Mesothelial cell of epicardium (in vitro differentiated cells): ENCODE results near the gene DRC3. TPM values are rescaled to one million over a fixed set of nuclear protein-coding genes. Genes with fewer than 3 reads are reported as not detected.
"Not testable (repeated sequence)": the region's sequence is repeated elsewhere in the genome, so short reads cannot be mapped to it uniquely, and the experiment has no call there.

Source experiments
- DNase-seq, 2 experiments: peaks; one replicate each; pipeline ENCODE4 v3.0.0; 2021; ENCODE audit warnings: low spot score in 2 of 2; ENCODE audit not compliant: unreplicated experiment in 2 of 2
- H3K27ac Mint-ChIP-seq: 2 replicates; pipeline ENCODE4 v1.8.0; 2021; ENCODE audit warnings: mixed read lengths
- H3K27me3 Mint-ChIP-seq: 2 replicates; pipeline ENCODE4 v1.8.0; 2021; ENCODE audit warnings: low read depth, mixed read lengths
- H3K36me3 Mint-ChIP-seq: 2 replicates; pipeline ENCODE4 v1.8.0; 2021; ENCODE audit warnings: mixed read lengths
- H3K4me1 Mint-ChIP-seq: 2 replicates; pipeline ENCODE4 v1.8.0; 2021; ENCODE audit warnings: mixed read lengths
- H3K4me3 Mint-ChIP-seq: 2 replicates; pipeline ENCODE4 v1.8.0; 2021; ENCODE audit warnings: mild to moderate bottlenecking, moderate library complexity, mixed read lengths
- H3K9me3 Mint-ChIP-seq: 2 replicates; pipeline ENCODE4 v1.8.0; 2021; ENCODE audit warnings: mixed read lengths
- CTCF ChIP-seq: fragments of 200-600 bp; sonication (generic); IDR thresholded peaks from one replicate; pipeline ENCODE4 v1.5.0; 2021; ENCODE audit warnings: antibody characterized with exemption; ENCODE audit not compliant: unreplicated experiment
- total RNA-seq: library from RNA; stranded (reverse); gene quantifications from 3 replicates; pipeline ENCODE4 v1.2.1, GENCODE V29; 2021

The DRC3 gene
- total RNA-seq, 1 donor from 2014 or later: 3.2 TPM

- no peak for DNase-seq
- H3K9me3 Mint-ChIP-seq: no peaks in the 10 kb centered on the region
- no peaks in the 10 kb centered on the region for H3K27me3 Mint-ChIP-seq
- no peaks in the 10 kb centered on the region for H3K36me3 Mint-ChIP-seq
- peaks cover 16% of the 10 kb centered on the region for H3K4me1 Mint-ChIP-seq
- H3K4me3 Mint-ChIP-seq: no peak overlapping the region
- TF ChIP-seq CTCF: no peak
- no peak overlapping the region for H3K27ac Mint-ChIP-seq
Measured at GRCh38 chr17:17990282-17990681, 17.6 kb downstream of the DRC3 start.

- TF ChIP-seq CTCF: no peak
- H3K36me3 Mint-ChIP-seq: no peaks in the 10 kb centered on the region
- no peaks in the 10 kb centered on the region for H3K27me3 Mint-ChIP-seq
- no peak overlapping the region for H3K4me3 Mint-ChIP-seq
- no peaks in the 10 kb centered on the region for H3K9me3 Mint-ChIP-seq
- H3K4me1 Mint-ChIP-seq: peaks cover 16% of the 10 kb centered on the region
- peak overlapping the region; percentile 39 for H3K27ac Mint-ChIP-seq
- no peak for DNase-seq
Measured at GRCh38 chr17:17993366-17993765, 20.7 kb downstream of the DRC3 start.

GRCh38 chr17:17993852-17994251 lies 21.2 kb downstream of the DRC3 start:
- Mint-ChIP-seq H3K9me3 (no peaks in the 10 kb centered on the region), H3K27ac (no peak overlapping the region), H3K27me3 (no peaks in the 10 kb centered on the region), H3K4me1 (peaks cover 16% of the 10 kb centered on the region), H3K36me3 (no peaks in the 10 kb centered on the region), H3K4me3 (no peak overlapping the region)
- no peak for DNase-seq
- no peak for TF ChIP-seq CTCF

DNA sequence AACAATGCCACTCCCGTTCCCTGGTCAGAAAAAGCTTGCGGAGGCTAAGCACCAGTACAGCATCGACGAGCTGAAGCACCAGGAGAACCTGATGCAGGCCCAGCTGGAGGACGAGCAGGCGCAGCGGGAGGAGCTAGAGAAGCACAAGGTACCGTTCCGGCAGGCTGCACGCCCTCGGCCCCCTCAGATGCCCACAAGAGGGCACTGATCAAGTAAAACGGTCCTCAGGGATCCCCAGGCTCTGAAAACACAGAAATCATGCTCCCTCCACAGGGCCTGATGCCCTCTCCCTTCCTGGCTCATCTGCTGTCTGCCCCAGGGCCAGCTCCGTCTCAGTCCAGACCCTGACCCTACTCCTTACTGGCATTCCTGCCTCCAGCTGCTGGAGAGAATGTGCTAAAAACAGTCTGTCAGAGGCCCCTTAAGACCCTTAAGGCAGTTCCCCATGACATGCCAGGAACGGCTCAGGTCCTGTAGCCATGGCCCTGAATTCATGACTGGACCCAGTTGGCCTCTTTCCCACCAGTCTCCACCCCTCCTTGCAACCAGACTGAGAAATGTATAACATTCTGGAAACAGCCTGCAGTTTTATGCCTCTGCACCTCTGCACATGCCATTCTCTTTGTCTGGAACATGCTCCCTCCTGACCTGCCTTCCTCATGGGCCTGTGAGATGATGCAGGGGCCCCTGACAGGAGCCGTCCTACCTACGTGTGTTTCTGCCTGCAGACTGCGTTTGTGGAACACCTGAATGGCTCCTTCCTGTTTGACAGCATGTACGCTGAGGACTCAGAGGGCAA lies 21.8 kb downstream of the DRC3 start:
- Mint-ChIP-seq H3K27me3 (no peaks in the 10 kb centered on the region), H3K36me3 (no peaks in the 10 kb centered on the region), H3K4me3 (no peak overlapping the region), H3K27ac (peak overlapping the region; percentile 68), H3K4me1 (peaks cover 16% of the 10 kb centered on the region), H3K9me3 (no peaks in the 10 kb centered on the region)
- TF ChIP-seq CTCF: no peak
- DNase-seq: no peak

GRCh38 chr17:17995887-17996286 lies 23.2 kb downstream of the DRC3 start:
- H3K4me1 Mint-ChIP-seq: peaks cover 16% of the 10 kb centered on the region
- not testable (repeated sequence) for H3K27ac Mint-ChIP-seq, DNase-seq, H3K27me3 Mint-ChIP-seq, H3K4me3 Mint-ChIP-seq, H3K36me3 Mint-ChIP-seq, H3K9me3 Mint-ChIP-seq

DNA sequence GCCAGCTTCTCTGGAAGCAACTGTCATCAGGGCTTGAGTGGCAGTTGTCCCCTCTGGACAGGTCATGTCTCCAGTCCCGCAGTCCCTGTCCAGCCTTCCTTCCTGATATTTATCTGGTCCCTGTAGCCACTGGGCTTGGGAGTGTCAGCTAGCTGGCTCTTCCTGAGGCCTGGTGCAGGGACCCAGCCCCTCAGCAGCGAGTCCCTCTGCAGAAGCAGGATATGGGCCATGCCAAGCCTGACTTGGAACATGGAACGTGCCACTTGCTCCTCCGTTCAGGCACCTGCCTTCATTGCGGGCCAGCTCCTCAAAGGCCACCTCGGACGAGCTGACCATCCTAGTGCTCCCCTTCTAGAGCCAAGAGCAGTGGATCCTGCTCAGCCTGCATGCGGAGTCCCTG lies 26.3 kb downstream of the DRC3 start:
- no peak overlapping the region for H3K27ac Mint-ChIP-seq
- H3K27me3 Mint-ChIP-seq: no peaks in the 10 kb centered on the region
- DNase-seq: no peak
- no peak for TF ChIP-seq CTCF
- no peaks in the 10 kb centered on the region for H3K9me3 Mint-ChIP-seq
- H3K36me3 Mint-ChIP-seq: no peaks in the 10 kb centered on the region
- no peak overlapping the region for H3K4me3 Mint-ChIP-seq
- peaks cover 10% of the 10 kb centered on the region for H3K4me1 Mint-ChIP-seq
